CD4-positive, alpha-beta T cell treated with Interleukin-6 at 100 ng/mL for 8 hours (primary cell): ENCODE results near the gene UMODL1.

ENCODE experiments used
- DNase-seq: peaks from one replicate; pipeline ENCODE4 v3.0.0-alpha.2; 2020; ENCODE audit warnings: mixed read lengths, low spot score

Gene UMODL1

DNA sequence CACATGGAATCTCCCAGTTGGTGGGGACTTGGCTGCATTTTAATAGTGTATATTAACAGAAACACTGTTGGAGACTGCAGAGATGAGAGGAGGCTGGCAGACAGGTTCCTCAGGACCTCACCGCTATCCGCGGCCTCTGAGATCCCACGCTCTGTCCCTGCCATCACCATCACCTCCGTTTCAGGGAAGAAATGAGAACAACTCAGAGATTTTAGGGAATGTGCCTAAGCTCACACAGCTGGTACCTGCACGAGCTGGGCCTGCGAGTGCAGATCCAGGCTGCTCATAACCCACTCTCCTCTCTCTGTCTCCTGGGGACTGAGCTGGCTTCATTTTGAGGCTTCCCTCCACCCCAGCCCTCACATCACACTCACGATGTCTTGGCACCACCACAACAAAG lies 62.0 kb downstream of the UMODL1 start:
- DNase-seq: no peak

DNA sequence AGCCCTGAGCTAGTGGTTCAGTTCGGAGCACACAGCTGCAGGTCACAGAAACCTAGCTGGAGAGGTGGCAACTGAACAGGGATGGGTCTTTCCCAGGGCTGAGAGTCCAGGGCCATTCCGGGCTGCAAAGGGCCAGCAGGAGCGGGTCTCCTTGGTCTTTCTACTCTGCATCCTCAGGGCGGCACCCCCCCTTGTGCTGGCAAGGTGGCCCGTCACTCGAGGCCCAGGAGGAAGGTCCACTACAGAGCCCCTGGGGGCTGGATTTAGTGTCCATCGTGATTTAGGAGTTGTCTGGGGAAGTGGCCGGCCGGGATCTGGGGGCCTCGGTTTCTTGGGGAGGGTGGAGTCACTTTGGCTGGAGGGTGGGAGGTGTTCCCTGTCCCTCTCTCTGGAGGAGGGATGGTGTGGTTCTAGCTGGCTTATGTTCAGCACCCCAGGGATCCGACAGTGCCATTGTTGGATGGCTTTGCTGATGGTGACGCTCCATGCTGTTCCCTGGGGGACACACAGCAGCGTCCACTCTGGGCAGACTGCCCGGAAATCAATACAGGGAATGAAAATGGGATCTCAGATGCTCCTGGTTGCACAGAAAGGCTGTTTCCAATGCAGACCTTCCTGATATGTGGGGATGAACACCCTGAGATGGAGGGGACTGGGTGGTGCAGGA lies 64.4 kb downstream of the UMODL1 start:
- no peak for DNase-seq

DNA sequence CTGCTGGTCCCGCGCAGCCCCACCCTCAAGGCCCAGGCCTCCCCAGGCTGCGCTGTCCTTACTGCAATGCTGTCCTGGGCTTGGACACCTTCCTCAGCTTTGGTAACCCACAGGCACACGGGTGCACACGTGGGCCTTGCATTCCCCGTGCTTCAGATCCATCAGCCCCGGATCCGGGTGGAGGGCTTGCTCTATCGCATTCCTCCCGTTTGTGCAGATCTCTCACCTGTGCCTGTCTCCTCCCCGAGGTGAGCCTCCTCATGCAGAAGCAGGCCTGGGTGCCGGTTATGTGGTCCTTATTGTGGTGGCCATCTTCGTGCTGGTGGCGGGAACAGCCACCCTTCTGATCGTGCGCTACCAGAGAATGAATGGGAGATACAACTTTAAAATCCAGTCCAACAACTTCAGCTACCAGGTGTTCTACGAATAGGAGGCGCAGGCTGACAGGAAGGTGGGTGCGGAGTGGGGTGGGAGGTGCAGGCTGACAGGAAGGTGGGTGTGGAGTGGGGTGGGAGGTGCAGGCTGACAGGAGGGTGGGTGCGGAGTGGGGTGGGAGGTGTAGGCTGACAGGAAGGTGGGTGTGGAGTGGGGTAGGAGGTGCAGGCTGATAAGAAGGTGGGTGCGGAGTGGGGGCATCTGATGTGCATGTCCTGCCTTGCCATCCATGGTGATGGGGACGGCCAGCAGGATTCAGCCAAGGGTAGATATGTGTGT lies 66.2 kb downstream of the UMODL1 start:
- no peak for DNase-seq

DNA sequence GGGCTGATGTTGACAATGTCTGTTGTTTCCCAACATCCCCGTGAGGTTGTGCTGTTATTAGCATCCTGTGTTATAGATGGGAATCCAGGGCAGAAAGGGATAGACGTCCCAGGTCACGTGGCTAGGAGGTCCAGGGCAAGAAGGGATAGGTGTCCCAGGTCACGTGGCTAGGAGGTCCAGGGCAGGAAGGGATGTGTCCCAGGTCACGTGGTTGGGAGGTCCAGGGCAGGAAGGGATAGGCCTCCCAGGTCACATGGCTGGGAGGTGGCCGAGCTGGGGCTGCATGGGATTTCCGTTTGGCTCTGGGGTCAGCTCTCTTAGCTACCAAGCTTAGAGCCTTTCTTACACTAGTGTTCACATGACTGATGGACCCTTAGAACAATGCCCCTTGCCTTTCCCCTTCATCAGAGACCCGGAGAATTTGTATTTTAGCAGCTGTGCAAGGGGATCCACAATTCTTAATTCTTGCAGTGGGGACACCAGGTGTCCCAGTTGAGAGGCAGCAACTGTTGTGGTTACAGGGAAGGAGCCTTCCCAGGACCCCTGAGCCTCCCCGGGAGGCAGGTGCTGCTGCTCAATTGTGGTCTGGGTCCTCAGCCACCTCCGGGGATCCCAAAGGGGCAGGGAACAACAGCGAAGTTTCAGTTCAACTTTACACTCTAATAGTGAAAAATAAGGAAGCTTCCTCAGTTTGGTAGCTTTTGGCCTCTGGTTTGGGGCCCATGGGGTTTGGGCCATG lies 69.2 kb downstream of the UMODL1 start:
- no peak for DNase-seq

DNA sequence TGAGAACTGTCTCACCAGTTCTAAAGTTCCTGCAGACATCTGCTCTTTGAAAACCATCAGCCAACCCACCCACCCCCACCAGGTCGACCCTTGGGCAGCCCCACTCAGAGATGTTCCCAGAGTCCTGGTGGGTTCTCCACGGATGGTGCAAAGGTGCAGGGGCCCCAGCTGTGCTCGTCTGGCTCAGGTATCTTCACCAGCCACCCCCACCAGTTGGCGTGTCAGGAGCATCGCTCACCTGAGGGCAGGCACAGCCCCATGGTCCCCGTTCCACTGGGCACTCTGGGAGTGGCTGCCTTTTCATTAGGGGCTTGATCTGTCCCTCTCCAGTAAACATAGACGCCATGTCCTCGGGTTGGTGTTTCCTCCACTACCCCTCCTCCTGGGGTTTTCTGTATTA lies 70.5 kb downstream of the UMODL1 start:
- no peak for DNase-seq

DNA sequence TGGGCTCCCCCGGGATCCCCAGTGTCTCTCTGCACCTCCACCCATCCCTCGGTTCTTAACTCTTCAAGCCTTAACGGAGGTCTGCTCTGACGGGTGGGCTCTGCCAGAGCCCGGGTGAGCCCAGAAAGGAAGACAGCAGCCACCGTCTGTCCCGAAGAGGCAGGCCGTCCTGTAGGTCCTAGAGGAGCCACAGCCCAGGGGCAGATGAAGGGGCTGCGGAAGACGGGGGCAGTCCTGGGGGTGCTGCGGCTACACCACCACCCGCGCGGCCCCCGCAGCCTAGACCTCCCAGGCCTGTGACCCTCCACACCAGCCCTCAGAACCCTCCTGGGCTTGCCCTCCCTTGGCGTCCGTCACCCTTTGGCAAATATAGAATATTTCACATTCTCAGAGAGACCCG lies 71.0 kb downstream of the UMODL1 start:
- no peak for DNase-seq

DNA sequence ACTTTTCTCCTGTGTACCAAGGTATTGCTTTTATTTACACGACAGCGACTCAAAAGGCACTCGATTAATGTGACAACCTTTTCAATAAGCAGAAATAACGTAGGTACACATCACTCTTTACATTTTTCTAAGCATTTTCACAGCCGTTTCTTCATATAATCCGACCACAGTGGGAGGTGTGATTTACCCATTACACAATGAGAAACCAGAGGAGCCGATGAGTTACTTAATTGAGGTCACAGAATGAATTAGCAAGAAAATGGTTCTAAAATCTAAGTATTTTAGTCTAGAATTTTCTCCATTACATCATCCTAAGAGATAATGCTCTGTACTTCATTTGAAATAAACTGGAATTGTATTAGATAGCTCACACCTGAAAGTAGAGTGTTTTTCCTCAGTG lies 71.5 kb downstream of the UMODL1 start:
- no peak for DNase-seq

DNA sequence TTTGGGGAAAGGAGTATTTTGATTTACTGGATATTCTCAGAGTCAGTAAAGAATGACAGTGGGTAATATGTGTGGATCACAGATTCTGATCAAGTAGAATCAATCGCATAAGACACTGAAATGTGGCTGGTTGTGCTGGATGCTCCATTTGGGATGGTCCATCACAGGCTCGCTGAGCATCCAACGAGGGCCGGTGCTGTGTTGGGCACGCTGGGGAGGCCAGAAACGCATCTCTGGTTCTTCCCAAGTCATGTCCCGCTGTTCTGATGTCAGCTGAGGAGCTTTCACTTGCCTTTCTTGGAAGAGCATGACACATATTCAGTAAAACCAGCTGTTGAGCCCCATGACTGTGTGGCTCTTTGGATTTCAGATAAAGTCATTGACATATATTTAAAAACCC lies 72.0 kb downstream of the UMODL1 start:
- no peak for DNase-seq

DNA sequence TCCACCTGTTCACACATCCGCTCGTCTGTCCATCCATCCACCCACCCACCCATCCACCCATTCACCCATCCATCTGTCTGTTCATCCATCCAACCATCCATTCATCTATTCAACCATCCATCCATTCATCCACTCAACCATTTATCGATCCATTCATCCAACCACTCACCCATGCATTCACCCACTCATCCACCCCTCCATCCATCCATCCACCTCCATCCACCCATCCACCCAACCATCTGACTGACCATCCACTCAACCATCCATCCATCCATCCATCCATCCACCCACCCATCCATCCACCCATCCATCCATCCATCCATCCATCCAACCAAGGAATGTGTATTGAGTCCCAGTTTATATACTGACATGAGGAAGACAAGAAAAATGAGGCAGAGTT lies 73.1 kb downstream of the UMODL1 start:
- no peak for DNase-seq

DNA sequence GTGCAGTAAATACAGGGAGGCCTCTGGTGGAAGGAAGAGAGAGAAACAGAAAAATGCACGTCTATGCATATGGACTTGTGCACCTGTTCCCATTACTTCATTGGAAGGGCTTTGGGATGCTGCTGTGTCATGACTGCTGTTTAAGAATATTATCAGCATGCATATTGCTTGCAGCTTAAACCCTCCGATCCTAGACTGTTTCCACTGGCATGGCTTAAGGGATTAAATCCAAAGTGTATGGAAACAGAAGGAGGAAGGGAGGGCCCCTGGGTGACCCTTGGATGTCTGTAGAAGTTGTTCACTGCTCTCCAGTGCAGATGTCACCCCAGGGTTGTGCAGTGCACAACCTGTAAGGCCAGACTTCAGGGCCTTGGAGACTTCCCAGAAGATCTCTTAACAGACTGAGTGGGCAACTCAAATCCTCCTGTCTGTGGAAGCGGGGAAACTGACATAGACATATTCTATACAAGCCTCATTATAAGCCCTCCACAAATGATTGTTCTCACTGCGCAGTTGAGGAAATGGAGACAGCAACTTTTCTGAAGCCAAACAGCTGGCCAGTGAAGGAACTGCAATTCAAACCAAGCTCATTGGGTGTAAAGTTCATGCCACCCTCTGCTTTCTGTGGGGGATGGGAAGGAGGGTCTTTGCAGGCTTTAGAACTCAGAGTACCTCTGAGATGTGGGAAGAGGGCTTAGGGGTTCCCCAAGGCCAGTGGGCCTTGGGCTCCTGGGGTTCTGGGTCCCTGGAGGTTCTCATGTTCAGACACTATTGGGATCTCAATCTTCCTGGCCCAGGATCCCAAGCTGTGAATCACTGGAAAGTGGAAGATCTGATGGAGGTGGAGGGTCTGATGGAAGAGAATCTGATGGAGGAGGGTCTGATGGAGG lies 73.8 kb downstream of the UMODL1 start:
- no peak for DNase-seq

DNA sequence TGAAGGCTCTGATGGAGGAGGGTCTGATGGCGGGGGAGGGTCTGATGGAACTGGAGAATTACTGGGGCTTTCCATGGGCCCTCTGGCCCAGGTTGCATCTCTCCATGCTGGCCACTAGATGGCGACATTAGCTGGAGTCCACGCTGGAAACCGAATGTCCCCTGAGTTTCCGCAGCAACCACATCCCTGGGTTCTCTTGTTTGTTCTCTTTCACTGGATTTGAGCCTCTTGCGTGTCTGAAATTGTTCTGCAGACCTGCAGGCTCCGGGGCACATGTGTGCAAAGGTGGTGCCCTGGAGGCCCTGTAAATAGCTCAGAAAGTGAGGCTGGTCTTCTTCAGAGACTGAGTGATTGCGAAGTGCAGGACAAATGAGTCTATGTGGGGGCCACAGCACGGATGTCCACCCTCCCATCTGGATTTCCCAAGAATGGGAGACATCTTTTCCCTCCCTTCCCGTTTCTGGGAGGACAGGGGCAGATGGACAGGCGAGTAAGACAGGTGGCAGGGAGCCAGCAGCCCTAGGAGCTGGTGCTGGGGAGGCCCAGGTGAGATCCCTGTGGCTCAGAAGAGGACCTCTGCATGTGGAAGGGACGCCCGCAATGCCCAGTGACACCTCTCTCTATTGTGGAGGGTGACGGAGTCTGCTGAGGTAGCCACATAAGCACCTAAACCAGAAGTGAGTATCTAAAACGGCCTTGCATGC lies 74.6 kb downstream of the UMODL1 start:
- peak; percentile 73 for DNase-seq

DNA sequence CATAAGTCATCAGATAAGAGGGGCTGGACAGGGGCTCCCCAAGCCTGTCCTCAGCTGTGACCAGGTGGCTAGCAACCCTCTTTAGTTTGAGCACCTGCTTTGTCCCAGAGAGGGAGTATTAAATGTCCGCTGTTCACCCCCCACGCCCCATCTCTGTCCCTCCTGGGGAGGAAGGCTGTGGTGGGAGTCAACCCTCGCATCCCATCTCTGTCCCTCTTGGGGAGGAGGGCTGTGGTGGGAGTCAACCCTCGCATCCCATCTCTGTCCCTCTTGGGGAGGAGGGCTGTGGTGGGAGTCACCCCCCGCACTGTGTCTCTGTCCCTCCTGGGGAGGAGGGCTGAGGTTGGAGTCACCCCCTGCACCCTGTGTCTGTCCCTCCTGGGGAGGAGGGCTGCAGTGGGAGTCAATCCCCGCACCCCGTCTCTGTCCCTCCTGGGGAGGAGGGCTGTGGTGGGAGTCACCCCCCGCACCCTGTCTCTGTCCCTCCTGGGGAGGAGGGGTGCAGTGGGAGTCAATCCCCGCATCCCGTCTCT lies 75.2 kb downstream of the UMODL1 start:
- DNase-seq: no peak

DNA sequence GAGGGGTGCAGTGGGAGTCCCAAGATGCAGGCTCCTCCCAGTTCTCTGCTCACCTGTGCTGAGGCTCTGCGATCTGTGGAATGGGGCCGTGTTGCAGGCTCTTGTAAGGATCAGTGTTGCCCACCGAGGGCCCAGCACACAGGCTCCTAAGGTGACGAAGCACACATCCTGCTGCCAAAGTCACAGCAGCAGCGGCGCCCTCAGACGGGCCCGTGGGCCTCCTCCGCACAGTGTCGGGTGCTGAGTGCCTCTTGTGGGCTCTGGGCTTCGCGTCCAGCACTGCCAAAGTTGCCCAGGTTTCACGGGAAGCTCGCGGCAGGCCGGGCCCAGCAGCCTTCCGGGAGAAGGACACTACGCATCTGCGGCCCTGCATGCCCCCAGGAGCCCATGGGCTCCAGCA lies 75.7 kb downstream of the UMODL1 start:
- DNase-seq: no peak

DNA sequence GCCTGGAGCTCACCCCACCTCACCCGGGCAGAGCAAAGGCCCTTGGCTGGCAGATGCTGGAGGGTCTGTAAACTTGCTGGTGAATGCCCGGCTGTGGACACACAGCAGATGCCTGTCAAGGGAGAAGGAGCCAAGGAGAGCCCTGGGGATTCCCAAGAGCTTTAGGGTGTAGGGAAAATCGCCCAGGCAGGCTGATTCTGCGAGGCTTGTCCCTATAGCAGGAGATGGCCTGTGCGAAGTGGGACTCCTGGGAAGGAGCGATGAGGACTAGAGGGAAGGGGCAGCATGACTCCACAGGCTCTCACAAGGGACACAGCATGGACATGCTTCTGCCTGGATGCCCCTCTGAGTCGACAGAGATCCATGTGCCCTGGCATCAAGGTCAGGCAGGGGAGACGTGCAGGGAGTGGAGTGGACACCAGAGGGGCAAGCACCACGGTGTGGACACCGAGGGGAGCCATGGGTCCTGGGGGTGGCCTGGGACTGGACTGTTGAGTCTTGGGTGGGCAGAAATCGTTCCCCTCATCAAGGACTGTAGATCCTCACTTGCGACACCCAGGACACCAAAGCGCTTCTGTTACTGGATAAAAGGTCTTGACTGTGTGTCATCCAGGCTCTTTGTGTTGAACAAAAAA lies 76.4 kb downstream of the UMODL1 start:
- no peak for DNase-seq

DNA sequence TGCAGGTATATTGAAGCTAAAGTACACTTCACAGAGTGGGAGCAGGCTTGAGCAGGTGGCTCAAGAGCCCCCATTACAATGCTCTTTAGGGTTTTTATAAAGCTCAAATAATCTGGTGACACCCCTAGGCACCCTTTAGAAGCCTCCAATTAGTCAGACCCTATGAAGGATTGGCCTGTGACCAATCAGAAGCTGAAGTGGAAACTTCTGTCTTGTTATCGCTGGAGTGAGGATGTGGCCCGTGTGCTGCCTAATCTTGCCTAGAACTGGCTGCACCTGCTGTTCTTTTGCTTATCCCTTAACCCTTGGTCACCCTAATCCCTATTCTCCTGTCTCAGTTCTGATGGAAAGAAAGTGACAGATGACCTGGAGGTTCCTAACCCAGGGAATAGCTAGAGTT lies 77.0 kb downstream of the UMODL1 start:
- no peak for DNase-seq

DNA sequence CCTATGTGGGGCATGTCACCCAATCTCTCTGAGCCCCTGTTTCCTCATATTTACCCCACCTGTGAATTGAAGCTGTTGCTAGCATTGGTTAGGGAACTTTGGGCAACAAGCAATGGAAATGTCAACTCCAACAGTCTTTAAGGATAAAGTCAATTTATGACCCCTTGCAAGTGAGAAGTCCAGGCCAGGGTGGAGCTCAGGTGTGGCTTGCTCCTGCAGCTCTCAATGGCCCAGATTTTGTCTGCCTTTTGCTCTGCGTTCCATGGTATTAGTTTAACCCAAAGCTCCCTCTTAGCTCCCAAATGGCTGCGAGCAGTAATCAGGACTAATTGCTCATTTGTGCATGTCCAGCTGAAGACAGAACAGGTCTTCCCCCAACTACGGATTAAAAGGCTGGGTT lies 77.5 kb downstream of the UMODL1 start:
- no peak for DNase-seq

DNA sequence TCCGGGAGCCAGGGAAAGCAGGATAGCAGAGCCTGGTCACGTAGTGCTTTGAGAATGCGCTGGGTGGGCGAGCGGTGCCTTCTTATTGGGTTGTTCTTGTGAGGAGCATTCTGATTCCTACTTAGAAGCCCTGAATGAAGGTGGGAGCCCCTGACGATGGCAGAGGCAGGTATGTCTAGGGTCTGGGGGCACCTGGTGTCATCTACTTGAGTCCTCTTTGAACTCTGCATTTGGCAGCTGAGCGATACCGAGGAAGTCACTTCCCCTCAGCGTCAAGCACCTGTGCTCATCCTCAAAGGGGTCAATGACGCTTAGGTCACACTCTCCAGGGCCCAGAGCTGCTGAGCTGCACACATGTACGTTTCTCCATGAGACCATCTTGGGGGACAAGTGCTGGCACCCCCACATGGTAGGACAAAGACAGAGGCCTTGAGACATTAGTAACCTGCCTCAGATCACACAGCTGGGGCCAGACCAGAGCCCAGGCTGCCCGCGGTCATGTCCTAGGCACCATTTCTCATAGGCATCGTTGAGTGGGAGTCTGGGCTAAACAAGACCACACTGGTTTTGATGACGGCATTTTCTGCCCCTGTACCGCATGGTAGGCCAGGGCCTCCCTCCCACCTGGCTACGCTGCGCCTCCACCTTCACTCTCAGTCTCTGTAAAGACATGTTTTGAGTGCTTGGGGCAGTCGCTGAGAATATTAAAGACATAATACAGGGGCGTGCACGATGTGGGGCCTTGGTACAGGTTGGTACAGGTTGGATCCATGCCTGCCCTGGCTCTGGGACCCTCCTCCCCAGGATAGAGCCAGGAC lies 78.7 kb downstream of the UMODL1 start:
- DNase-seq: no peak

DNA sequence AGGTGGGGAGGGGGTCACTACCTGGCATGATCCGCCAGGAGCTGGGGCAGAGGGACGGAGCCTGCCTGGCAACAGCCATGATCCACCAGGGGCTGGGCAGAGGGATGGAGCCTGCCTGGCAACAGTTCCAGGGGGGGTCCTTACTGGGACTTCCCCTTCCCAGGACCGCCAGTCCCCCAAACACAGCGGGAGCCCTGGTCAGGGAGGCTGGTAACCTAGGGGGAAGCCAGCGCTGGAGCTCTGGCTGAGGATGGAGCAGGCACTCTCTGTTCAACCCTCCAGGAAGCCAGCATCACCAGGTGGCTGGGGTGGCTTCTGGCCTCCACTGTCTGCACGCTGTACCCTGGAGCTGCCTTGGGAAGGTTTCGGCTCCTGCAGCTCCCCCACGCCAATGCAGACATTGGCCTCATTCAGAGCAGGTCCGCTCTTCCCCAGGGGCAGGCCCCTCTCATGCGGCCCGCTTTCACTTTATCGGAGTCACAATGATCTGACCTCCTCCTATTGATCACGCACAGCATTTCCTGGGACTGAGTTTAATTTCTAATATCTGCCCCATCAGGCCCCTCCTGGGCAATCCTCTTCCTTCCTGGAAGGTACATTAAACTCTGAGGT lies 79.5 kb downstream of the UMODL1 start:
- DNase-seq: no peak

DNA sequence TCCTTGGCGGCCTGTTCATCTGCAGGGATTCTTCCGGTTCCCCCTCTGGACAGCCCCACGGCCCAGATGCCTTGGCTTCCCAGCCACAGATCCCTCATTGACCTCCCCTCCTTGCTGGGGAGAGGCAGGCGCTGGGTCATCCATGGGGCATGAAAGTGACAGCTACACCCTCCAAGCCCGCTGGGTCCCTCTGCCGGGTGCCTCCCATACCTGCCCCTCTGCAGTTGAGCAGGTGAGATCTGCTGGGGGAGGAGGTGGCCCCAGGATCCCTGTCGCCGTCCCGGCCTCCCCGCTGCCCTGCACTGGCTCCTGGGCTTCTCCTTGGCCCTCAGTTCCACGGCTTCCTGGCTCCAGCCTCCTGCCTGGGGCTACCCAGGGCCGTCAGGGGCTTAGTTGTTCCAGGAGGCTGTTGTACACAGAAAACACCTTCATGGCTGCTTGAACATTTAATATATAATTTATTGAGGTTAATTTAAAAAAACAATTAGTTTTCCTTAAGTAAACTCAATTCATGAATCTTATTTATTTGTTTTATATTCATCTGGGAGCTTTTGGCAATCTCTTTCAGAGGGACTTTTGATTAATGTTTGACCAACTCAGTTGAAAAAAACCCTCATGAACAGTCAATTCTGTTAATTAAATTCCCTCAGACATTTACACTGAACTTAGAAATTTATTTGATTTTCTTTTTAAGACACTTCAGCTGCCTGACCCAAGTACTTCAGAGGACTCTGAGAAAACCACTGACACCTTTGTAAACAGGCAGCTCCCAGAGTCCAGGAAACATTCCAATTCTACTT lies 80.2 kb downstream of the UMODL1 start:
- no peak for DNase-seq
